C4-2B (cell line): Measurements from ENCODE around the gene CSNK1D.

Experiments used
- ZFX ChIP-seq: fragments of 450-650 bp; IDR thresholded peaks from 2 replicates; pipeline ENCODE4 v1.6.1; 2017
- TF ChIP-seq, protein P1 (sequence below): fragments of 450-650 bp; conservative IDR thresholded peaks from 2 replicates; pipeline ENCODE4 v1.5.1; 2017; ENCODE audit warnings: mild to moderate bottlenecking

DNA sequence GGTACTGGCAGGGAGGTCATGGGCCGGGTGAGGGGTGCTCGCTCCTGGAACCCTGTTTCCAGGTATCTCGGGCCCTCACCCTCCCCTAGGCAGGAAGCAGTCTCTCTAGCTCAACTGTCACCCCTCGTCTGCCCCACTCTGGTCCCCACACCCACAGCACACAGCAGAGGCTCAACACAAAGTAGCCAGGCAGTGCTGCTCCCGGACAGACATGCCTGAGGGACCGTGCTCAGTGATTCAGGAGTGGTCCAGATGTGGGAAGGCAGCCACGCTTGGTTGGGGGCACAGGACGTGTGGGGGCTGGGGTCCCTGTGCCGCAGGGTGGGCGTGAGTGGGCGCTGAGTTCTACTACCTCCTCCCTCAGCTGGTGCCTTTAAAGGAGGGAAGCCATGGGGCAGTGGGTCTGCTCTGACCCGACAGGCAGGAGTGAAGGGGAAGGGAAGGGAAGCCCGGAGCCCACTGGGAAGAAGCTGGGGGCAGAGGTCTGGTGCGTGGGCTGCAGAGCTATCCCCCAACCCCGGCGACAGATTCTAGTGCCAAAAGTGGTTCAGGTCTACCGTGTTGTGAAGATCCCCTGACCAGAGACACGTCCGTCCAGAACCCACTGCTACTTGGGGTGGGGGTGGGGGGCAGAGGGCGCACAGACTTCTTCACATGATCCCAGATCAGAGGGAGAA is 32.9 kb downstream of the CSNK1D start:
- TF ChIP-seq, protein P1, sequence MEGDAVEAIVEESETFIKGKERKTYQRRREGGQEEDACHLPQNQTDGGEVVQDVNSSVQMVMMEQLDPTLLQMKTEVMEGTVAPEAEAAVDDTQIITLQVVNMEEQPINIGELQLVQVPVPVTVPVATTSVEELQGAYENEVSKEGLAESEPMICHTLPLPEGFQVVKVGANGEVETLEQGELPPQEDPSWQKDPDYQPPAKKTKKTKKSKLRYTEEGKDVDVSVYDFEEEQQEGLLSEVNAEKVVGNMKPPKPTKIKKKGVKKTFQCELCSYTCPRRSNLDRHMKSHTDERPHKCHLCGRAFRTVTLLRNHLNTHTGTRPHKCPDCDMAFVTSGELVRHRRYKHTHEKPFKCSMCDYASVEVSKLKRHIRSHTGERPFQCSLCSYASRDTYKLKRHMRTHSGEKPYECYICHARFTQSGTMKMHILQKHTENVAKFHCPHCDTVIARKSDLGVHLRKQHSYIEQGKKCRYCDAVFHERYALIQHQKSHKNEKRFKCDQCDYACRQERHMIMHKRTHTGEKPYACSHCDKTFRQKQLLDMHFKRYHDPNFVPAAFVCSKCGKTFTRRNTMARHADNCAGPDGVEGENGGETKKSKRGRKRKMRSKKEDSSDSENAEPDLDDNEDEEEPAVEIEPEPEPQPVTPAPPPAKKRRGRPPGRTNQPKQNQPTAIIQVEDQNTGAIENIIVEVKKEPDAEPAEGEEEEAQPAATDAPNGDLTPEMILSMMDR = no peak
- TF ChIP-seq ZFX = no peak
